Kidney epithelial cell (primary cell): Measurements from ENCODE around the gene ZC3H7B. TPM values are rescaled to one million over a fixed set of nuclear protein-coding genes. Genes with fewer than 3 reads are reported as not detected.

ENCODE experiments used
- DNase-seq: peaks from one replicate; pipeline ENCODE4 v3.0.0-alpha.2; 2010; ENCODE audit warnings: low read depth
- H3K27me3 ChIP-seq: 2 replicates; pipeline ENCODE4 v1.6.0; 2011; ENCODE audit warnings: low read length; ENCODE audit not compliant: control insufficient read depth, insufficient read depth
- H3K36me3 ChIP-seq: 2 replicates; pipeline ENCODE4 v1.5.1; 2011; ENCODE audit warnings: low read length; ENCODE audit not compliant: control insufficient read depth, insufficient read depth
- H3K4me3 ChIP-seq: 2 replicates; pipeline ENCODE4 v1.5.1; 2011; ENCODE audit warnings: low read depth, mild to moderate bottlenecking, control low read depth, low read length
- CTCF ChIP-seq: IDR thresholded peaks from 2 replicates; pipeline ENCODE4 v1.5.1; 2011; ENCODE audit warnings: mild to moderate bottlenecking, moderate library complexity, low read length, control low read depth, inconsistent platforms; ENCODE audit not compliant: insufficient read depth, poor library complexity, severe bottlenecking
- total RNA-seq: library from RNA; depleted of rRNA; stranded (reverse); fragments of >200 nt; gene quantifications from 2 replicates; pipeline ENCODE4 v1.2.3, GENCODE V29; 2015

The ZC3H7B gene
- total RNA-seq, 1 donor from 2014 or later, result 57.7 TPM

- Histone ChIP-seq H3K4me3 (no peak overlapping the region), H3K36me3 (peaks cover 8% of the 10 kb centered on the region), H3K27me3 (no peaks in the 10 kb centered on the region)
- TF ChIP-seq CTCF, result no peak
- no peak for DNase-seq
These were observed 29.5 kb upstream of the ZC3H7B start for GRCh38 chr22:41271787-41272186.

- DNase-seq, result no peak
- Histone ChIP-seq H3K27me3 (no peaks in the 10 kb centered on the region), H3K4me3 (no peak overlapping the region), H3K36me3 (peaks cover 5% of the 10 kb centered on the region)
- TF ChIP-seq CTCF, result no peak
These were observed 28.2 kb upstream of the ZC3H7B start for GRCh38 chr22:41273128-41273527.

GRCh38 chr22:41274856-41275255 is 26.5 kb upstream of the ZC3H7B start:
- H3K4me3 ChIP-seq, result no peak overlapping the region
- no peaks in the 10 kb centered on the region for H3K27me3 ChIP-seq
- no peak for TF ChIP-seq CTCF
- H3K36me3 ChIP-seq, result peaks cover 5% of the 10 kb centered on the region
- no peak for DNase-seq

GRCh38 chr22:41280065-41280464 is 21.3 kb upstream of the ZC3H7B start:
- no peak for DNase-seq
- no peaks in the 10 kb centered on the region for H3K27me3 ChIP-seq
- no peak for TF ChIP-seq CTCF
- no peak overlapping the region for H3K4me3 ChIP-seq
- peaks cover 1% of the 10 kb centered on the region for H3K36me3 ChIP-seq

- TF ChIP-seq CTCF, result no peak
- Histone ChIP-seq H3K36me3 (peaks cover 1% of the 10 kb centered on the region), H3K27me3 (no peaks in the 10 kb centered on the region), H3K4me3 (no peak overlapping the region)
- DNase-seq, result no peak
These were observed 20.5 kb upstream of the ZC3H7B start for GRCh38 chr22:41280854-41281253.

GRCh38 chr22:41284465-41284864 is 16.9 kb upstream of the ZC3H7B start:
- TF ChIP-seq CTCF, result no peak
- H3K4me3 ChIP-seq, result no peak overlapping the region
- no peaks in the 10 kb centered on the region for H3K36me3 ChIP-seq
- H3K27me3 ChIP-seq, result no peaks in the 10 kb centered on the region
- no peak for DNase-seq
